Motor neuron (in vitro differentiated cells): ENCODE measurements around the gene UGT2B28. TPM values are rescaled to one million over a fixed set of nuclear protein-coding genes. Genes with fewer than 3 reads are reported as not detected.
"Not testable (repeated sequence)": the region's sequence is repeated elsewhere in the genome, so short reads cannot be mapped to it uniquely, and the experiment has no call there.

ENCODE experiments used
- ATAC-seq, 8 experiments: fragments of 200-7000 bp; cut with Tn5 transposase; replicated peaks in 6 of 8; 2 replicates each; pipeline ENCODE4 v1.8.0; 2021; ENCODE audit warnings: mild to moderate bottlenecking in 8 of 8, moderate library complexity in 8 of 8
- H3K27ac ChIP-seq, 2 donors: fragments of 250-450 bp; sonication (Bioruptor Pico); 2 replicates each; pipeline ENCODE4 v1.9.0; 2021; ENCODE audit warnings: antibody characterized with exemption in 2 of 2, mild to moderate bottlenecking in 2 of 2, moderate library complexity in 1 of 2
- H3K4me1 ChIP-seq, 2 donors: fragments of 250-450 bp; sonication (Bioruptor Pico); replicated peaks in 1 of 2; 2 replicates each; pipeline ENCODE4 v1.6.1; 2021; ENCODE audit warnings: antibody characterized with exemption in 2 of 2, mild to moderate bottlenecking in 2 of 2, moderate library complexity in 1 of 2
- H3K4me3 ChIP-seq, 5 donors: fragments of 250-450 bp; sonication (Bioruptor Pico); 2 replicates each; pipeline ENCODE4 v1.9.0; 2021; ENCODE audit warnings: antibody characterized with exemption in 5 of 5, mild to moderate bottlenecking in 5 of 5, moderate library complexity in 4 of 5
- WGBS, 10 experiments: fragments of 450-650 bp; shearing (Covaris generic); methylation state at CpG; one replicate each; pipeline ENCODE4 v1.0.0; 2022; 5-methylcytosine and 5-hydroxymethylcytosine counted together
- in situ Hi-C, 9 experiments: fragments of 400-800 bp; cut with MboI; loops; one replicate each; pipeline ENCODE4 v1.15.0; 2021; ENCODE audit warnings: low sequenced_read_pairs in 9 of 9, low pct_unique_long_range_greater_than_20kb in 2 of 9; ENCODE audit not compliant: unreplicated experiment in 9 of 9
- total RNA-seq, 8 experiments: library from RNA; unstranded; fragments of 300-600 nt; gene quantifications; 2 replicates each; pipeline versions ENCODE4 v1.2.3 to v1.2.4, GENCODE V29; 2022

UGT2B28 gene
- total RNA-seq, 8 experiments from 2014 or later = not detected

DNA sequence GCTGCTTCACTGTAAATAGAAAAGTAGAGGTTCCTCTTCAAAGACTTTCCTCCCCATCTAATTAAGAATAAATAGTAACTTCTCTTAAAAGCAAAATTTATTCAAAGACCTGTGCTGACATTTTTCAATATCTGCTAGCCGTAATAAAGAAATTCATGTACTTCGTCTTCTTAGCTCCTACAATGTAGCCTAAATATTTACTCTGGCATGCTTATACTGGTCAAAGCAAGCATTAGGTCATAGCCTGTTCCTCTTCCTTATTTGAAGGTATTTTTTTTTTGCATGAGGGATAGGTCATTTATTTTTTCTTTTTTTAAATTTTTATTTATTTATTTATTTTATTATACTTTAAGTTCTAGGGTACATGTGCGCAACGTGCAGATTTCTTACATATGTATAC lies 30.0 kb downstream of the UGT2B28 start:
- in situ Hi-C loops, H3K4me1 ChIP-seq, H3K27ac ChIP-seq, ATAC-seq, H3K4me3 ChIP-seq: not testable (repeated sequence)
- WGBS, 10 experiments = 66 to 100% (median 96%) methylated on average over 1 to 4 of the region's 4 CpGs; no CpG with 5 or more reads in 2 of the 10 experiments

DNA sequence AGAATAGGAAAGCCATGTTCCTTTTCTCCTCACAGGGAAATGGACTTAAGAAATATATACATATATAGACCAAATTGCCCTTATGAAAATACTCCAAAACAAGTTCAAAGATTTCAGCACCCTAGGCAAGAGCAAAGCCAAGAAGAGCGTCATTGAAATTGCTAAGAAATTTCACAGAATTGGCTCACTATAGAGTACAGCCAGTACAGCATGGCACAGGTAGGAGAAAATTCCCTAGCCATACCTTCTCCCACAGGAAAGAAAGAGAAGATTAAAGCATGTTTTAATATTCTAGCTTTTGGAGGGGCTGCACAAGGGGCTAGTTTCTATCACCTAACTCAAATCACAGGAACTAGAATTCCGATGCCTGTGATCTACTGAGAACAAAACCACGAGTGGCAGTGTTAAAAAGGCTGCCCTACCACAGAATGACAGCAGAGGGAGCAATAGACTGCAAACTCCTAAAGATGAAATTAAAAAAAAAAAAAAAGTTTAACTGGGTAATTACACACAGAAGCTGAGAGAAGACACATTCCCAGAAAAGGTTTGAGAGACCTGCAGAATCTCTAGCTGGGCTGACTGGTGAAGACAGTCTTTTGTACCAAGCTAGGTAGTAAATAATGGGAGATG lies 37.5 kb downstream of the UGT2B28 start:
- H3K4me1 ChIP-seq, in situ Hi-C loops, H3K27ac ChIP-seq, H3K4me3 ChIP-seq: not testable (repeated sequence)
- ATAC-seq = peak in 1 of 8 experiments; percentile 57
- WGBS, 10 experiments = 0 to 80% (median 40%) methylated on average over 1 of the region's 3 CpGs; no CpG with 5 or more reads in 6 of the 10 experiments

- ATAC-seq = no peak
- Histone ChIP-seq H3K27ac (no peak overlapping the region), H3K4me1 (no peaks in the 10 kb centered on the region), H3K4me3 (no peak overlapping the region)
- WGBS, 10 experiments = 0 to 100% methylated on average over 1 of the region's 2 CpGs; no CpG with 5 or more reads in 8 of the 10 experiments
- in situ Hi-C loops = no loop called here
Measured at GRCh38 chr4:69321153-69321729, 41.0 kb downstream of the UGT2B28 start.

- ATAC-seq = peak in 4 of 8 experiments; percentile 12 to 97 (median 64)
- in situ Hi-C loops = no loop called here
- WGBS, 10 experiments = 0 to 100% (median 25%) methylated on average over 1 of the region's 2 CpGs; no CpG with 5 or more reads in 4 of the 10 experiments
Measured at GRCh38 chr4:69322055-69322454, 41.8 kb downstream of the UGT2B28 start.

DNA sequence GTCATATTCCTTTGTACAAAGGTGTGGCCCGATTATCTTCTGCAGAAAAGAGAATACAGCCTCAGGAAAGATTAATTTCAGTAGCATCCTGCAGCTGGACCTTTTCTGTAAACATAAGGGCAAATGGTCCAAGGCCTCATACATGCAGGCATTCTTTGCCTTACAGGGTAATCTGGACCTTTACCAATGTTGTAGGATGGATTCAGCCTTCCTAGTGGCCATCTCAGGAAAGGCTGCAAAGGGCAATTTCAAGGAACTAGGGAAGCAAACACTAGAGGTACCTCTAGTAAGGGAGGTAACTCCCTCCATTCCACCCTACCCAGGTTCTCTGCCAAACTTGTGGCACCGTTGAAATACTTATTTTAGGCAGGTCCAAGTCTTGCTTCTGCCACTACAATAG lies 43.0 kb downstream of the UGT2B28 start:
- peak in 2 of 8 experiments; percentile 3 to 9 for ATAC-seq
- Histone ChIP-seq H3K4me1 (no peaks in the 10 kb centered on the region), H3K4me3 (no peak overlapping the region), H3K27ac (no peak overlapping the region)
- in situ Hi-C loops = no loop called here
- 0 to 100% (median 80%) methylated on average over 1 to 2 of the region's 2 CpGs; no CpG with 5 or more reads in 7 of the 10 experiments for WGBS, 10 experiments

More at GRCh38 chr4:69322055-69322454, 41.8 kb downstream of the UGT2B28 start:
- no peak overlapping the region for H3K4me3 ChIP-seq
- no peak overlapping the region for H3K27ac ChIP-seq
- no peaks in the 10 kb centered on the region for H3K4me1 ChIP-seq

GRCh38 chr4:69330345-69331047 lies 50.2 kb downstream of the UGT2B28 start:
- in situ Hi-C loops = no loop called here
- no peak overlapping the region for H3K27ac ChIP-seq
- peak in 6 of 8 experiments; percentile 47 to 71 (median 62) for ATAC-seq
- no peak overlapping the region for H3K4me3 ChIP-seq
- 27 to 100% (median 87%) methylated on average over 2 to 3 of the region's 4 CpGs; no CpG with 5 or more reads in 7 of the 10 experiments for WGBS, 10 experiments
- no peaks in the 10 kb centered on the region for H3K4me1 ChIP-seq

DNA sequence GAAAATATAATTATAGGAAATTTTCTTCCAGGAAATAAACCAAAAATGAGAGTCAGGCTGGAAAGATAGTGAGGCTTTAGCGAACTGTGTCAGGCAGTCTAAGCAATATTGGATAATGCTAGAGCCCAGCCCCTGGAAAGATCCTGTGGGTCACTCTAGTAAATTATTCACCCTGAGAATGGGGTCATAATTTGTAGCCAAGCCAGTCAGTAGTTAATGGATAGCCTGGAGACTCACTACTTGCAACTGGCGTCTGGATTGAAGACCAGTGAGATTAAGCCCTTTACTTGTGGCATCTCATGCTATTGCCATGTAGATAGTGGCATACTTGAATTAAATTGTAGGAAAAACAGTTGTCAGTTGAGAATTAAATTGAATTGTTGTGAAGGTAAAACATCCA lies 51.0 kb downstream of the UGT2B28 start:
- H3K4me1 ChIP-seq, in situ Hi-C loops, ATAC-seq, H3K27ac ChIP-seq, H3K4me3 ChIP-seq: not testable (repeated sequence)
- 21 to 70% methylated on average over 1 to 2 of the region's 2 CpGs; no CpG with 5 or more reads in 8 of the 10 experiments for WGBS, 10 experiments

GRCh38 chr4:69335485-69335884 lies 55.2 kb downstream of the UGT2B28 start:
- in situ Hi-C loops, H3K4me3 ChIP-seq, H3K4me1 ChIP-seq, H3K27ac ChIP-seq: not testable (repeated sequence)
- ATAC-seq = peak in 1 of 8 experiments; percentile 82

- H3K27ac ChIP-seq, ATAC-seq, in situ Hi-C loops, H3K4me3 ChIP-seq, H3K4me1 ChIP-seq: not testable (repeated sequence)
- 0 to 100% (median 44%) methylated on average over 1 of the region's 2 CpGs; no CpG with 5 or more reads in 6 of the 10 experiments for WGBS, 10 experiments
Measured at GRCh38 chr4:69343114-69343513, 62.8 kb downstream of the UGT2B28 start.

DNA sequence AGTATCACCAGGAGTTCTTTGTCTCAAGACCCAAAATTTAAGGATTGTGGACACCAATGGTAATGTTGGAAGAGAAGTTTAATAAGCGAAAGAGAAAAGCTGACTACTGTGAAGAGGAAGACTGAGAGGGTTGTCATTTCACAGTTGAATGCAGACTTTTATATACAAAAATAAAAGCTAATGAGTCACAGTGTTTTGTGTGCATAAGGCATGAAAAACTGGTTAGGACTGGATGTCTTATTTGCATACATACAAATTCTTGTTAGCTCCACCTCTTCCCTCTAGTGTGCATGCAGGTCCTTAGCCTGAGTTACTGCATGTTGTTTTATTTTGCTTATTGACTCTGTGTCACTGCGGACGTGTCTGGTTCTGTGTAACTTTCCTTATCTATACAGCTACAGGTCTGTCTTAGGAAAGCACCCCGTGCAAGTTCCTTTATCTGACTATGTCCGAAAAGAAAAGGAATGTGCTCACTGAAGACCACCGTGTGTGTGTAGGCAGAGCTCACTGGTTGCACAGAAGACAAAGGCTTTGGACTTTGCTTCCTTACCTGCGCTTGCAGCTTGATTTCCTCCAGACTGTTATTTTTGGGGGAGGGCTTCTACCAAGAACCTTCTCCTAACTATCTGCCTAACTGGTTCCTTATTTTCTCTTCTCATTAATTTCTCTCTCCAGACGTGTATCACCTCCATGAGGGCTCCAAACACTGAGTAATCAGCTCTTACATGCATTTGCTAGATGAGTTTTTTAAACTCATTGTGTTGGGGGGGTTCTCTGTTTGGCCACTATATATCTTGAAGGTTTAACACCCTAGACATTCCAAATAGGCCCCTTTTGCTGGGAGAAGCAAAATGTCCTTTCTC lies 63.5 kb downstream of the UGT2B28 start:
- ATAC-seq = peak in 3 of 8 experiments; percentile 19 to 75 (median 49)
- H3K4me3 ChIP-seq, H3K27ac ChIP-seq, in situ Hi-C loops, H3K4me1 ChIP-seq: not testable (repeated sequence)
- 17 to 100% methylated on average over 1 to 3 of the region's 8 CpGs; no CpG with 5 or more reads in 8 of the 10 experiments for WGBS, 10 experiments
